Nasal cavity respiratory epithelium epithelial cell of viscerocranial mucosa (primary cell): ENCODE results near the gene TAF11L5. TPM values are rescaled to one million over a fixed set of nuclear protein-coding genes. Genes with fewer than 3 reads are reported as not detected.

Source experiments
- total RNA-seq: library from RNA; depleted of rRNA; stranded (reverse); fragments of >200 nt; gene quantifications from 2 replicates; pipeline ENCODE4 v1.2.3, GENCODE V29; 2014

TAF11L5 gene
- total RNA-seq, result not detected in 2 replicates

GRCh38 chr5:17524935-17525334, at the start of gene TAF11L5:
Gene TAF11L5, plus strand, starts transcription at chr5:17525235.

GRCh38 chr5:17497931-17498330, 27.1 kb upstream of the TAF11L5 start, which contains the start of gene TAF11L2:
Gene TAF11L2, plus strand, starts transcription at chr5:17498231.

GRCh38 chr5:17518067-17518466, 7.0 kb upstream of the TAF11L5 start, which contains the start of gene TAF11L3:
Gene TAF11L3, plus strand, starts transcription at chr5:17518367.

GRCh38 chr5:17521501-17521900, 3.5 kb upstream of the TAF11L5 start, which contains the start of gene TAF11L4:
Gene TAF11L4, plus strand, starts transcription at chr5:17521801.

GRCh38 chr5:17528369-17528768, 3.3 kb downstream of the TAF11L5 start, which contains the start of gene TAF11L6:
Gene TAF11L6, plus strand, starts transcription at chr5:17528669.

Other genes starting within 250 kb of the TAF11L5 start
- not detected in 2 replicates for gene TAF11L2, start 27.0 kb upstream of the TAF11L5 start, total RNA-seq
- not detected in 2 replicates for gene TAF11L3, start 6.9 kb upstream of the TAF11L5 start, total RNA-seq
- gene TAF11L4, start 3.4 kb upstream of the TAF11L5 start, total RNA-seq, result not detected in 2 replicates
- gene TAF11L6, start 3.4 kb downstream of the TAF11L5 start, total RNA-seq, result not detected in 2 replicates
- not detected in 2 replicates for gene TAF11L7, start 60.5 kb downstream of the TAF11L5 start, total RNA-seq
- not detected in 2 replicates for gene TAF11L8, start 65.7 kb downstream of the TAF11L5 start, total RNA-seq
- gene TAF11L9, start 69.2 kb downstream of the TAF11L5 start, total RNA-seq, result not detected in 2 replicates
- not detected in 2 replicates for gene TAF11L10, start 72.6 kb downstream of the TAF11L5 start, total RNA-seq
- not detected in 2 replicates for gene TAF11L11, start 78.9 kb downstream of the TAF11L5 start, total RNA-seq
- gene TAF11L12, start 85.2 kb downstream of the TAF11L5 start, total RNA-seq, result not detected in 2 replicates
- not detected in 2 replicates for gene TAF11L13, start 106.9 kb downstream of the TAF11L5 start, total RNA-seq
- gene TAF11L14, start 109.2 kb downstream of the TAF11L5 start, total RNA-seq, result not detected in 2 replicates